Left ventricle myocardium inferior (tissue), 1 donor: Measurements from ENCODE around the gene TTYH3. TPM values are rescaled to one million over a fixed set of nuclear protein-coding genes. Genes with fewer than 3 reads are reported as not detected.

ENCODE experiments used
- DNase-seq: peaks from one replicate; pipeline ENCODE4 v3.0.0-alpha.2; 2020
- H3K27ac ChIP-seq: fragments of 200-600 bp; replicated peaks from 2 replicates; pipeline ENCODE4 v1.8.0; 2021
- H3K27me3 ChIP-seq: fragments of 200-600 bp; 2 replicates; pipeline ENCODE4 v1.8.0; 2021; ENCODE audit warnings: low read depth
- H3K36me3 ChIP-seq: fragments of 200-600 bp; 2 replicates; pipeline ENCODE4 v1.8.0; 2021
- H3K4me1 ChIP-seq: fragments of 200-600 bp; 2 replicates; pipeline ENCODE4 v1.8.0; 2021
- H3K4me3 ChIP-seq: fragments of 200-600 bp; 2 replicates; pipeline ENCODE4 v1.8.0; 2021; ENCODE audit warnings: mild to moderate bottlenecking, moderate library complexity
- H3K9me3 ChIP-seq: fragments of 200-600 bp; replicated peaks from 2 replicates; pipeline ENCODE4 v1.8.0; 2021
- intact Hi-C: fragments of 100-400 bp; cut with micrococcal nuclease; formaldehyde crosslinking; loops from one replicate; pipeline ENCODE4 v1.11.0; 2022
- total RNA-seq: library from RNA; stranded (reverse); fragmentation: NEBNext Ultra II Directional; extraction: Animal tissue kit (Norgen Biotek cat#: 25700); gene quantifications from one replicate; pipeline ENCODE4 v1.2.1, GENCODE V29; 2021
- TF ChIP-seq, protein P1 (sequence below): fragments of 200-600 bp; IDR thresholded peaks from 2 replicates; pipeline ENCODE4 v1.8.0; 2021; ENCODE audit warnings: antibody characterized with exemption, mild to moderate bottlenecking, borderline replicate concordance
- donor health status: DM: no; HTN: yes; CAD: no; lungs with severe emphysema.

TTYH3 gene
- total RNA-seq, 1 donor from 2014 or later, result 10.9 TPM

DNA sequence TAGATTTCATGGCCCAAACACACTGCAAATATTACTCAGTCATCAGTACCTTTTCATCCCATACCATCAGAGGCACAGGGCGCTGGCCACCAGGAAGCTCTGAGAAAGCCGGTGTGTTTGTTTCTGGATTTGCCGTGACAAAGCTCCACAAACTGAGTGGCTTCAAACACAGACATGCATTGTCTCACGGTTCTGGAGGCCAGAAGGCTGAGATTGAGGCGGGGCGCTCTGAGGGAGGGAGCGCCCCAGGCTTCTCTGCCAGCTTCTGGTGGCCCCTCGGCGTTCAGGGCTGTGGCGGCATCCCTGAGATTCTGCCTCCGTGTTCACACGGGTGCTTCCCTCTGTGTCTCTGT is 3.7 kb upstream of the TTYH3 start:
- H3K4me3 ChIP-seq, result no peak overlapping the region
- H3K27me3 ChIP-seq, result no peaks in the 10 kb centered on the region
- H3K36me3 ChIP-seq, result no peaks in the 10 kb centered on the region
- peaks cover 58% of the 10 kb centered on the region for H3K4me1 ChIP-seq
- intact Hi-C loops, result no loop called here
- peak; percentile 7 for DNase-seq
- no peaks in the 10 kb centered on the region for H3K9me3 ChIP-seq
- H3K27ac ChIP-seq, result no peak overlapping the region
- TF ChIP-seq, protein P1, sequence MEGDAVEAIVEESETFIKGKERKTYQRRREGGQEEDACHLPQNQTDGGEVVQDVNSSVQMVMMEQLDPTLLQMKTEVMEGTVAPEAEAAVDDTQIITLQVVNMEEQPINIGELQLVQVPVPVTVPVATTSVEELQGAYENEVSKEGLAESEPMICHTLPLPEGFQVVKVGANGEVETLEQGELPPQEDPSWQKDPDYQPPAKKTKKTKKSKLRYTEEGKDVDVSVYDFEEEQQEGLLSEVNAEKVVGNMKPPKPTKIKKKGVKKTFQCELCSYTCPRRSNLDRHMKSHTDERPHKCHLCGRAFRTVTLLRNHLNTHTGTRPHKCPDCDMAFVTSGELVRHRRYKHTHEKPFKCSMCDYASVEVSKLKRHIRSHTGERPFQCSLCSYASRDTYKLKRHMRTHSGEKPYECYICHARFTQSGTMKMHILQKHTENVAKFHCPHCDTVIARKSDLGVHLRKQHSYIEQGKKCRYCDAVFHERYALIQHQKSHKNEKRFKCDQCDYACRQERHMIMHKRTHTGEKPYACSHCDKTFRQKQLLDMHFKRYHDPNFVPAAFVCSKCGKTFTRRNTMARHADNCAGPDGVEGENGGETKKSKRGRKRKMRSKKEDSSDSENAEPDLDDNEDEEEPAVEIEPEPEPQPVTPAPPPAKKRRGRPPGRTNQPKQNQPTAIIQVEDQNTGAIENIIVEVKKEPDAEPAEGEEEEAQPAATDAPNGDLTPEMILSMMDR, result no peak

DNA sequence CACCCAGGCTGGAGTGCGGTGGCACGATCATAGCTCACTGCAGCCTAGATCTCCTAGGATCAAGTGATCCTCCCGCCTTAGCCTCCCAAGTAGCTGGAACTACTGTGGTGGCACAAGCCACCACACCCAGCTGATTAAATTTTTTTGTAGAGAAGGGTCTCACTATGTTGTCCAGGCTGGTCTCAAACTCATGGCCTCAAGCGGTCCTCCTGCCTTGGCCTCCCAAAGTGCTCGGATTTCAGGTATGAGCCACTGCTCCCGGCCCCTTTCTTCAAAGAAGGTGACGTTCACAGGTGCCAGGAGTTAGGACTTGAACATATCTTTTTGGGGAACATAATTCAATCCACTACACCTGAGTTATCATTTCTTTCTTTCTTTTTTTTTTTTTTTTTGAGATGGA is 2.9 kb upstream of the TTYH3 start:
- Histone ChIP-seq H3K36me3 (no peaks in the 10 kb centered on the region), H3K27ac (no peak overlapping the region), H3K27me3 (no peaks in the 10 kb centered on the region), H3K4me1 (peaks cover 58% of the 10 kb centered on the region), H3K9me3 (no peaks in the 10 kb centered on the region), H3K4me3 (no peak overlapping the region)
- peak; percentile 5 for DNase-seq
- intact Hi-C loops, result no loop called here
- TF ChIP-seq, protein P1, result no peak

DNA sequence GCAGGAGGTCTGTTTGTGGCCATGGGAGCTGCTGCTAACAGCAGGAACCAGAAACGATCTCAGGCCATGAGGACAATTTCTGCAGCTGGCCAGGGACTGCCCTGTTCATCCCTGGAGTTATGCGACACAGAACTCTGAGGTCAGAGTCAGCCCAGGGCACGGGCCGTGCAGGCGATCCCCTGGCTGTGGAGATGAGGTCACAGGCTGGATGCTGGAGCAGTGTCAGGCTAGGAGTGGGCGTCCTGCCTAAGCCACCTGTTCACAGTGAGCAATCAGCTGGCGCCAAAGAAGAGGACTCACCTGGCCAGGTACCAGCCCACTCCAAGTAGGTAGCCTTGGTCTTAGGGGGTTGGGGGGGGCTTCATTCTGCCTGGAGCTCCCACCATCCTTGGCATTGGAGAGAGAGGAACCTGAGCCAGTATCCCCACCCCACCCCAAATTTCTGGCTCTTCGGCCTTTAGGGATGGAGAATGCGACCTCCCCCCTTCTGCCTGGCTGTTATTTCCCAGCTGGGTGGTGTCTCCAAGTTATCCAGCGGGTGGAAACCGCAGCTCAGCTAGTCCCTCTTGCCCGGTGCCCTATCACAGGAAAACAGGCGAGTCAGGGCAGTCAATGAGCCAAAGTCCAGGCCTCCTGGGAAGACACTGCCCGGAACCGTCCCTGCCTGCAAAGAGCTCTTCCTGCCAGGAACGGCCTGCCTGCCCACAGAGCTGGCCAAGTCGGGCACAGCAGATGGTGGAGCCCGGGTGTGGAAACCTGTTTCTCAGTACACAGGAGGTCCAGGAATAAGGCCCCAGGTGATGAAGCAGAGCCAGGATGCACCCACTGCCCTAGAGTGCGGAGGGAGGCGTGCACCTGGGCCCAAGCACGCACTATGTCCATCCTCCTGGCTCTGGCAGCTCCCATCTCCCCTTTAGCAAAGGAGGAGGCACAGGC is 1.8 kb upstream of the TTYH3 start:
- H3K4me1 ChIP-seq, result peaks cover 64% of the 10 kb centered on the region
- TF ChIP-seq, protein P1, result no peak
- no peak overlapping the region for H3K27ac ChIP-seq
- H3K36me3 ChIP-seq, result no peaks in the 10 kb centered on the region
- DNase-seq, result no peak
- intact Hi-C loops, result no loop called here
- H3K4me3 ChIP-seq, result no peak overlapping the region
- H3K9me3 ChIP-seq, result no peaks in the 10 kb centered on the region
- H3K27me3 ChIP-seq, result no peaks in the 10 kb centered on the region

DNA sequence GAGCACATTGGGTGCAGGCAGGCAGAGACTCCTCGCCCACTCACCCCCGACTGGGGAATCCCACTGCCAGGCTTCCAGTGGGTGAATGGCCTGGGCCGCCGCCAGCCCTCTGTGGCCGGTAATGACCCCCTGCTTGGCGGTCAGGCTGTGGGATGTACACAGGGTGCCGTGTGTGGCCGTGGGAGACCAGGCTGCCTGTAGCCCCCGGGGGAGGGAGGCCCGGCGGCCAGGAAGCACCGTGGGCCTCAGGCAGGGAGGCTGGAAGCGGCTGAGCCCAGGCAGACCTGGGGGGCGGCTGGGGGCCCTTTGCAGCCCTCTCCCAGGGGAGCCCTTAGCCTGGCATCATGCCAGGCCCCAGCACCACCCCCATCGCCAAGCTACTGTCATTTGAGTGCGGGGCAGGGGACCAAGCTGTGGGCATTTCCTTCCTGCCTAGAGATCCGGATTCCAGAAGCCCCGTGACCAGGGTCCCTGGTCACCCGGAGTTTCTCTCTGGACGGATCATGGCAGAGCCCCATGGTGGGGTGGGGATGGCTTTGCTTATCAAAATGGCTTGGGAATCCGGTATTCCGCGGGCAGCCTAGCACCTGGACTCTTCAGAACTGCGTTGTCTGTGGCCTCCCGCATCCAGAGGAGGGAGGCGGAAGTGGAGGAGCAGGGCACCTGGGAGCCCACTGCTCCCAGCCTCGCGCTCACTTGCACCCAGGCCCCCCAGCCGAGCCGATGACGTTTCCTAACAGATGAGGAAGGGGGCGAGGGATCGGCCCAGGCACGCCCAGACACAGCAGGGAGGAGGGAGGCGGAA is 1.1 kb downstream of the TTYH3 start:
- Histone ChIP-seq H3K4me1 (peaks cover 78% of the 10 kb centered on the region), H3K27ac (peak overlapping the region; percentile 87), H3K27me3 (no peaks in the 10 kb centered on the region), H3K36me3 (no peaks in the 10 kb centered on the region), H3K4me3 (peak overlapping the region; percentile 94), H3K9me3 (no peaks in the 10 kb centered on the region)
- TF ChIP-seq, protein P1, result no peak
- intact Hi-C loops, result no loop called here
- peak; percentile 63 for DNase-seq

DNA sequence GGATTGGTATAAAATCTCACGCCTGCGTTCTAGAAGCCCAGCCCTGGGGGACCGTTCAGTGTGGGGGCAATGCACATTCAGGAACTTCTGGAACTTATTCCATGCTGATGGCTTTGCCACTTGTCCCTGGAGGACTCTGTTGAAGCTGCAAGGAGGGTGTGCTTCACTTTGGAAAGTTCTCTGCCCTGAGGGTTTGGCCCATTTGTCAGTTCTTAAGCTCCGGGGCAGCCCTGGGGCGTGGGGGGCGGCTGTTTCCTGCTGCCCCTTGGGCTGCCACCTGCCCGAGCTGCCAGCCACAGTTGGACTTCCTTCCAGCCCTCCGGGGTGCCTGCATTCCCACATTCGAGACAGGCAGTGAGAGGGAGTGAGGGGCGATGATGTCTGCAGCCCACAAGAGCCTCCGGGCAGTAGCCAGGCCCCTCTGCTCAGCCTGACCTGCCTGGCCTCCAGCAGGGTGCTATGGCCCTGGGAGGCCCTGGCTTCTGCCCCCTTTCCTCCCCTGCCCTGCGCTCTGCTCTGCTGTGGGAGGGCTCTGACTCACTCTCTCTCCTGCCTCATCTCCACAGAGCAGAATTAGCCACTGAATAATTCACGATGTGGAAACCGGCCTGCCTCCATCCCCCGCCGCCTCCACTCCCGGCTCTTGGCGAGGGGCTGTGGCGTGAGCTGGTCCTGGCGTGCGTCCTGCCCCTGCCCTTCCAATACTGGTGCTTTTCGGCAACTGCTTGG is 1.9 kb downstream of the TTYH3 start:
- H3K4me1 ChIP-seq, result peaks cover 86% of the 10 kb centered on the region
- peak; percentile 21 for DNase-seq
- intact Hi-C loops, result no loop called here

More for the DNA sequence above, 1.9 kb downstream of the TTYH3 start:
- TF ChIP-seq, protein P1, result no peak
- no peaks in the 10 kb centered on the region for H3K9me3 ChIP-seq
- no peaks in the 10 kb centered on the region for H3K27me3 ChIP-seq
- peak overlapping the region; percentile 87 for H3K27ac ChIP-seq
- H3K4me3 ChIP-seq, result peak overlapping the region; percentile 94
- H3K36me3 ChIP-seq, result no peaks in the 10 kb centered on the region
